LHCN-M2 (cell line): ENCODE results near the gene COX5A. TPM values are rescaled to one million over a fixed set of nuclear protein-coding genes. Genes with fewer than 3 reads are reported as not detected.
A peak's percentile ranks its signal among the peaks of the same experiment; 100 is the strongest.

ENCODE experiments used
- DNase-seq: peaks from one replicate; pipeline ENCODE4 v3.0.0-alpha.2; 2012; ENCODE audit warnings: low read depth
- total RNA-seq: library from RNA; depleted of rRNA; stranded (reverse); fragments of >200 nt; gene quantifications from 2 replicates; pipeline ENCODE4 v1.2.3, GENCODE V29; 2014; rRNA removed

Gene COX5A
- total RNA-seq, 1 experiment from 2014 or later, result 109 TPM

DNA sequence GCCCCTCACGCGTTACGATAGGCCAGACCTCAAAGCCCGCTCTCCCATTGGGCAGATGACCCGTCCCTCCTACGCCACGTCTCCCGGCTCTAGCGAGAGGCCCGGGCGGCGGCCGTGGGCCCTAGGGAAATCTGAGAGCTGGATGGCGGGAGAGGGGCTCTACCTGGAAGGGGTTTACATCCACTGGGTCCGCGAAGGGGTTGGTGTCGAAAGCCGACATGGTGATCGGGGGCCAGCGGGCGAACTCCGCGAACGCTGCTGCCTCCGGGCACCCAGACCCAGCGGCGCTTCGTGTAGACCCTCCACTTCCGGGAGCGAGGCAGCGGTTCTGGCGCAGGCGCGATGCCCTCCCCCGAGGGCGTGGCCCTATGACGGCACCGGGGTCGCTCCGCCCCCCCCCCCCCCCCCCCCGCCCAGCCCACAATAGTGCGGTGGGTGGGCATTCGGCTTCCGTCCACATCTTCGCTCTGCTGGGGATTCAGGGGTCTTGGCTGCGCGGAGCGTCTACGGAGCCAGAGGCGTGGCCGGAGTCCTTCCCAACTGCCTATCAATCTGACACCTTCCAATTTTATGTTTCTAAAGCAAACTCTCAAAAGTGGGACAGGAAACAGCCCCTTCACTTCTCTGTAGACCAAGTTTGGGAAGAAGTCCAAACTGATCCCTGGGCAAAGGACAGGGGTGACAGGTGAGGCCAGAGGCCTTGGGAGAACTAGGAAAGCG lies 64.7 kb downstream of the COX5A start, which contains the start of gene SCAMP2:
TSS of gene SCAMP2 (minus strand) at position 330 of the 720 bp plus-strand sequence. CDS start at position 220, 110 bp downstream.
- peak; percentile 91 for DNase-seq

DNA sequence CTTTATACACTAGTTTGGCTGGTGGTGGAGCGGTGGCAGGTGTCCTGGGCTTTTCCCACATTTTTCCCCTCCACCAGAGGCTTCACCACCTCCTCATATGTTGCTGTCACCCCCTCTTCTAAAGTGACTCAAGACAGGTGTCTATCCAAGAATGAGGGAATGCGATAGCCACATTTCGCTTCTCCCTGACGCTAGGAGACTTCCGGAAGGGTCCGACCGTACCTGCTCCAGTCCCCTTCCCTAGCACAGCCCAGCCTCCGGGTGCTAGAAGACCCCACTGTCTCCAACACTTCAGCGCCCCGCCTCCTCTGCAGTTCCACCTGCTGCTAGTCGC lies 65.2 kb downstream of the COX5A start:
- DNase-seq, result no peak

DNA sequence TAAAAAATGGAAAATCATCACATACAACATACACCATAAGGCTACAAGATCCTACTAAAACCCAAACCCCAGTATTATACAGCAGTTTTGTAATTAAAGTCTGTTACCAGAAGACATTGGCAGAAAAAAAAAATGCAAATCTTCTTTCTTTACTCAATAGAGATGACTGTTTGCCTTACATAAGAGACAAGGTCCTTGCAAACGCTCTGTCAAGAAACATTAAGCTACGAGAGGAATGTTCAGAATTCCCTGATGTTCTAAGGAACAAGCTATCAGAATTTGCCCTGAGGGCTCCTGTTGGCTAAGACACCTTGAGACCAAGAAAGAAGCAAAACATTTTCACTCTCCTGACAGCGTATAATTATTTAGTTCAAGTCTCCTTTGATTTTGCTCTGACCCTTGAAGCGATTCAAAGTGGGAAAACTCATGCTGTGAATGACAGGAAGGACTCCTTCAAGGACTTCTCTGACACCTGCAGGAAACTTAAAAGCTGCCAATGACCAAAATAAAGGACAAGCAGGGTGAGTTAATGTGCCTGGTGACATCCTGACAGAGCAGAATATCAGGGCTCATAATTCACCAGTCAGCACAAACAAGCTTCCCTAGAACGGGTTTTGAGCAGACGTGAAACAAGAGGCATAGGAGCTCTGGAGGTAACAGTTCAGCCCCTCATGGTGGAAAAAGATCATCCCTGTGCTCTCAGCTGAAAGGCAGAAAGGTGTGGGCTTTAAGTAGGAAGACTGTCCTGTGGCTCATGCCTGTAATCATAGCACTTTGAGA lies 67.2 kb downstream of the COX5A start:
- no peak for DNase-seq

Other genes starting within 250 kb of the COX5A start
- gene EDC3, start 242.0 kb downstream of the COX5A start, total RNA-seq, result 5.1 and 8.7 TPM in 2 replicates
- gene CYP1A1, start 212.5 kb downstream of the COX5A start, total RNA-seq, result 0.06 TPM in 1 of 2 replicates, not detected in the other
- not detected in 2 replicates for gene CYP1A2, start 189.2 kb downstream of the COX5A start, total RNA-seq
- 22.2 and 28.8 TPM in 2 replicates for gene CSK, start 156.0 kb downstream of the COX5A start, total RNA-seq
- gene LMAN1L, start 125.2 kb downstream of the COX5A start, total RNA-seq, result 0.06 TPM in 1 of 2 replicates, not detected in the other
- gene CPLX3, start 111.4 kb downstream of the COX5A start, total RNA-seq, result not detected in 2 replicates
- 31.5 and 36.4 TPM in 2 replicates for gene ULK3, start 94.9 kb downstream of the COX5A start, total RNA-seq
- gene SCAMP2, start 64.7 kb downstream of the COX5A start, total RNA-seq, result 29.2 and 40.0 TPM in 2 replicates
- gene MPI, start 48.0 kb downstream of the COX5A start, total RNA-seq, result 110 and 122 TPM in 2 replicates
- gene FAM219B, start 31.2 kb downstream of the COX5A start, total RNA-seq, result 45.0 and 51.8 TPM in 2 replicates
- gene RPP25, start 18.7 kb upstream of the COX5A start, total RNA-seq, result 8.9 and 9.1 TPM in 2 replicates
- 0.51 and 0.98 TPM in 2 replicates for gene SCAMP5, start 57.5 kb upstream of the COX5A start, total RNA-seq
- gene PPCDC, start 85.5 kb upstream of the COX5A start, total RNA-seq, result 21.1 and 22.8 TPM in 2 replicates